ENCODE measurements around the gene HDAC2. TPM values are rescaled to one million over a fixed set of nuclear protein-coding genes. Genes with fewer than 3 reads are reported as not detected.

HDAC2 gene
- total RNA-seq, 1 donor from 2014 or later, result 67.8 TPM

DNA sequence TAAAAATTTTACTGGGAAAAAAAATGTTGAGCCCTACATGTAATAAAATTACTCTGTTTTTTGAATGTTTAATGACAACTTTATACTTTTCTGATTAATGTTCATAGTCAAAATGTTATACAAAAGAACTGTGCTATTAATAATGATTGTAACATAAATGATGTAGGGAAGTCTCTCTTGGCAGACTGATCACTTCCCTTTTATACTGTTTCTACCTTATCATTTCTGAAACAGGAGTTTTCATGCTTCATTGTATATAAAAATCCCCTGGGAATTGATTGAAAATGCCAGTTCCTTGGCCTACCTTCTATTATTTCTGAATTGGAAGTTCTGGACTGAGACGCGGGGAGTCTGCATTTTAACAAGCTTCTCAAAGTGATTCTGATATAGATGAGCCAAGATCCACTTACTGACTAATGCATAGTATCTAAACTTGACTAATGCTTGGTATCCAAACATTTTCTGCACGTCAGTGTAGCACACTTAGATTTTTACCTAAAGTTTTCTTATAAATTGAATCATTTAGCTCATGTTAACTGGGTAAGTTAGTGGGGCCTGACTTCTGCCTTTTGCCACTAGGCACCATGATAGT is 7.2 kb upstream of the HDAC2 start:
- H3K27ac ChIP-seq, result no peak overlapping the region
- intact Hi-C loops (cut with DNase I), result no loop called here
- H3K4me1 ChIP-seq, result no peaks in the 10 kb centered on the region
- TF ChIP-seq, protein P1, sequence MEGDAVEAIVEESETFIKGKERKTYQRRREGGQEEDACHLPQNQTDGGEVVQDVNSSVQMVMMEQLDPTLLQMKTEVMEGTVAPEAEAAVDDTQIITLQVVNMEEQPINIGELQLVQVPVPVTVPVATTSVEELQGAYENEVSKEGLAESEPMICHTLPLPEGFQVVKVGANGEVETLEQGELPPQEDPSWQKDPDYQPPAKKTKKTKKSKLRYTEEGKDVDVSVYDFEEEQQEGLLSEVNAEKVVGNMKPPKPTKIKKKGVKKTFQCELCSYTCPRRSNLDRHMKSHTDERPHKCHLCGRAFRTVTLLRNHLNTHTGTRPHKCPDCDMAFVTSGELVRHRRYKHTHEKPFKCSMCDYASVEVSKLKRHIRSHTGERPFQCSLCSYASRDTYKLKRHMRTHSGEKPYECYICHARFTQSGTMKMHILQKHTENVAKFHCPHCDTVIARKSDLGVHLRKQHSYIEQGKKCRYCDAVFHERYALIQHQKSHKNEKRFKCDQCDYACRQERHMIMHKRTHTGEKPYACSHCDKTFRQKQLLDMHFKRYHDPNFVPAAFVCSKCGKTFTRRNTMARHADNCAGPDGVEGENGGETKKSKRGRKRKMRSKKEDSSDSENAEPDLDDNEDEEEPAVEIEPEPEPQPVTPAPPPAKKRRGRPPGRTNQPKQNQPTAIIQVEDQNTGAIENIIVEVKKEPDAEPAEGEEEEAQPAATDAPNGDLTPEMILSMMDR (IDR thresholded peaks at IDR 0.05), result no peak
- TF ChIP-seq POLR2AphosphoS5 (IDR thresholded peaks at IDR 0.05; ENCODE audit: insufficient read depth in 1 of 2, low read depth in 1 of 2), result no peak
- TF ChIP-seq POLR2A (IDR thresholded peaks at IDR 0.05), result no peak
- no peaks in the 10 kb centered on the region for H3K36me3 ChIP-seq
- no peak for DNase-seq (ENCODE audit: extremely low spot score in 2 of 2)
- no peak overlapping the region for H3K4me3 ChIP-seq
- H3K9me3 ChIP-seq, result no peaks in the 10 kb centered on the region
- H3K27me3 ChIP-seq, result no peaks in the 10 kb centered on the region

DNA sequence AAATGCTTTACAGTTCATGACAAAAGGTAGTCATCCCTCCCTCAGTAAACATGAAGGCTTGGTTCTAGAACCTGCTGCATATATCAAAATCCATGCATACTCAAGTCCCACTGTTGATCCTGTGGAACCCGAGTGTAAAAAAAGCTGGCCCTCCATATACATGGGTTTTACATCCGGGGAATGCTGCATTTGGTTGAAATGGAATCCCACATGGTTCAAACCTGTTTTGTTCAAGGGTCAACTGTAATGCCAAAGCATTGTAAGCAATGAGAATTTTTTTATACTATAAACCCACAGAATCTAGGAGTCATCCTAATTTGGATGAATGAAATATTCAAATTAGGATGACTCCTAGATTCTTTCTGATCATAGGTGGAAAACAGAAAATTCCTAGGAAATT is 5.9 kb upstream of the HDAC2 start:
- Histone ChIP-seq H3K4me3 (no peak overlapping the region), H3K27me3 (no peaks in the 10 kb centered on the region), H3K9me3 (no peaks in the 10 kb centered on the region), H3K27ac (no peak overlapping the region), H3K36me3 (no peaks in the 10 kb centered on the region), H3K4me1 (peaks cover 2% of the 10 kb centered on the region)
- intact Hi-C loops (cut with DNase I), result no loop called here
- no peak for TF ChIP-seq POLR2A (IDR thresholded peaks at IDR 0.05)
- no peak for TF ChIP-seq POLR2AphosphoS5 (IDR thresholded peaks at IDR 0.05; ENCODE audit: insufficient read depth in 1 of 2, low read depth in 1 of 2)
- no peak for DNase-seq (ENCODE audit: extremely low spot score in 2 of 2)

DNA sequence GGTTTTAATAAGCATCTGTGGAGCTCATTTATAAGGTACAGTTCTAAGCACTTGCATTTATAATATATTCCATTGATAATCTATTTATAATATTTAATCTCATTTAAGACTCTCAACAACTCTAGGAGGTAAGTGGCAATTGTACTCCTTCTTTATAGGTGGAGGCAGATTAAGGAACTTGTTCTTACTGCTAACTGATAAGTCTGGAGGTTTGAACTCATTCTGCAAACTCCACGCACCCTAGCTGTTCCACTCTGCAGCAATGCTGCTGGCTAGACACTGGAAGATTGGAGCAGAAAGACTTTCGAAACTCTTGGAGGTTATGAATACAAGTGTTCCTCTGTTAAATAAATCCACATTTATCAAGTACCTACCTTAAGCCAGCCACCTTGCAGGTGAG is 793 bp upstream of the HDAC2 start:
- Histone ChIP-seq H3K27me3 (no peaks in the 10 kb centered on the region), H3K9me3 (no peaks in the 10 kb centered on the region), H3K27ac (peak overlapping the region; percentile 87), H3K4me3 (peak overlapping the region; percentile 89 to 92), H3K36me3 (no peaks in the 10 kb centered on the region), H3K4me1 (peaks cover 36% of the 10 kb centered on the region)
- intact Hi-C loops (cut with DNase I), result no loop called here
- DNase-seq (ENCODE audit: extremely low spot score in 2 of 2), result no peak
- TF ChIP-seq POLR2A (IDR thresholded peaks at IDR 0.05) (no peak), POLR2AphosphoS5 (IDR thresholded peaks at IDR 0.05; ENCODE audit: insufficient read depth in 1 of 2, low read depth in 1 of 2) (no peak)
- TF ChIP-seq, protein P1 (IDR thresholded peaks at IDR 0.05), result no peak

DNA sequence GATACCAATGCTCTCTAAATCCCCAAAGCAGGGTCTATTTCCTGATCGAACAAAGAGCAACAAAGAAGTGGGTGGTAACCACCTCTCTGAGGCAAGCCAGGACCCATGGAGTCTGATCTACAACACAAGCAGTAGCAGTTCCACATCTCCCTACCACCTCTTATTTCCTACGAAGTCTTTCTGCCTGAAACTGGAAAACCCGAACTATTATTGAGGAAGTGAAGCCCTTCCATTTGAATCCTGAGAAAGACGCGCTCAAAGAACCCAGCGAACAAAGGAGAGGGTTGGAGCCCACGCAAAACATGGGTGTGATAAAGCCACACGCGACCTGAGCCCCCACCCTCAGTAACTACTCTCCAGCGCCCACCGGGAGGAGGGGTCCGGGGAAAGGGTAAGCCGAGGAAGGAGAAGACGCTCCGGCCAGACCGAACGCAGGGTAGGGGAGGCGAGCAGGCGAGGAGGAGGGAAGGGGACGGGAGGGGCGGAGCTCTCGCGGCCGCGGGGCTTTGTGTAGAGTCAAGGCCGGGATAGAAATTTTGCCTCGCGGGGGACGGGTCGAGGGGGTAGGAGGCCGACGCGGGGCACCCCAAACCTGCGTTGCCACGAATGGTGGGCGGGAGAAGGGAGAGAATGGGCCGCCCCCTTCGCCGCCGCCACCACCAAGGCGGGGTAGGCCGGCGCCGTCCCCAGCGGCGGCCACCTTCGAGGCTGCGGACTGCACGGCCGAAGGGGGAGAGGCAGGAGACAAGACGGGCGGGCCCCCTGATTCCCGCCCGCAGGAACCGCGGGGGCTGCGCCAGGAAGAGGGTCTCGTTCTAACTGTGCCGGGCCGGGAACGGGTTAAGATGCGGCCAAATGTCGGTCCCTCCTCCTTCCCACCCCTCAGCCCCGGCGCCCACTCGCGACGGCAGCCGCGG is 802 bp downstream of the HDAC2 start:
- H3K27me3 ChIP-seq, result no peaks in the 10 kb centered on the region
- no peak for DNase-seq (ENCODE audit: extremely low spot score in 2 of 2)
- H3K4me1 ChIP-seq, result peaks cover 48% of the 10 kb centered on the region

DNA sequence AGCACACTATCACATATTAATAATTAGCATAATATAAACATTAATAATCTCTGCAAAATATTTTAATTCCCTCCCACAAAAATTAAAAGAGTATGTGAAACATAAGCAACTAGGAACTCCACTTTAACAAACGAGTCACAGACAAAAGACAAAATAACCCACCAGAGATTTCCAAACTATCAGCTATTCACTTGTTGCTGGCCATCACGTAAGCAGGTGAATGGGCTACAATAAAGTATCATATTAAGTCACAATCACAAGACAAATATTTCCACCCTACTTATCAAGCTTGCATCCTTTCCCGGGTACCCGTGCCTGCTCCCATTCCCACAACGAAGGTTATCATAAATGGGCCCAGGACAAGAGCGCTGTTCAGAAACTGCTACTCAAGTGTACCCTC is 2.5 kb downstream of the HDAC2 start:
- no peaks in the 10 kb centered on the region for H3K9me3 ChIP-seq
- intact Hi-C loops (cut with DNase I), result no loop called here
- H3K4me3 ChIP-seq, result peak overlapping the region in 1 of 2 donors; percentile 92
- H3K4me1 ChIP-seq, result peaks cover 53% of the 10 kb centered on the region
- no peak for TF ChIP-seq POLR2AphosphoS5 (IDR thresholded peaks at IDR 0.05; ENCODE audit: insufficient read depth in 1 of 2, low read depth in 1 of 2)
- no peak for TF ChIP-seq POLR2A (IDR thresholded peaks at IDR 0.05)
- TF ChIP-seq, protein P1 (IDR thresholded peaks at IDR 0.05), result no peak
- no peak for DNase-seq (ENCODE audit: extremely low spot score in 2 of 2)
- no peaks in the 10 kb centered on the region for H3K27me3 ChIP-seq
- no peak overlapping the region for H3K27ac ChIP-seq
- no peaks in the 10 kb centered on the region for H3K36me3 ChIP-seq

More for the DNA sequence above, 802 bp downstream of the HDAC2 start:
- Histone ChIP-seq H3K36me3 (no peaks in the 10 kb centered on the region), H3K4me3 (peak overlapping the region; percentile 89 to 92), H3K9me3 (no peaks in the 10 kb centered on the region), H3K27ac (peak overlapping the region; percentile 87)
- intact Hi-C loops (cut with DNase I), result no loop called here
- no peak for TF ChIP-seq POLR2A (IDR thresholded peaks at IDR 0.05)
- no peak for TF ChIP-seq POLR2AphosphoS5 (IDR thresholded peaks at IDR 0.05; ENCODE audit: insufficient read depth in 1 of 2, low read depth in 1 of 2)
- TF ChIP-seq, protein P1 (IDR thresholded peaks at IDR 0.05), result no peak
